RCC 7860 (cell line): Measurements from ENCODE around the gene SEMA6A.
A peak's percentile ranks its signal among the peaks of the same experiment; 100 is the strongest.

ENCODE experiments used
- DNase-seq: peaks from one replicate; pipeline ENCODE4 v3.0.0-alpha.2; 2015; ENCODE audit warnings: low spot score
- FAIRE-seq: peaks from 2 replicates; lab custom pipeline; 2012; peaks lifted over from hg19 to GRCh38; lab: Jason Lieb, UNC

Gene SEMA6A

GRCh38 chr5:116442931-116443551 lies 131.6 kb downstream of the SEMA6A start:
- DNase-seq (no peak), FAIRE-seq (no peak)

GRCh38 chr5:116442095-116442534 lies 132.5 kb downstream of the SEMA6A start:
- peak; percentile 93 for FAIRE-seq
- peak; percentile 92 for DNase-seq

DNA sequence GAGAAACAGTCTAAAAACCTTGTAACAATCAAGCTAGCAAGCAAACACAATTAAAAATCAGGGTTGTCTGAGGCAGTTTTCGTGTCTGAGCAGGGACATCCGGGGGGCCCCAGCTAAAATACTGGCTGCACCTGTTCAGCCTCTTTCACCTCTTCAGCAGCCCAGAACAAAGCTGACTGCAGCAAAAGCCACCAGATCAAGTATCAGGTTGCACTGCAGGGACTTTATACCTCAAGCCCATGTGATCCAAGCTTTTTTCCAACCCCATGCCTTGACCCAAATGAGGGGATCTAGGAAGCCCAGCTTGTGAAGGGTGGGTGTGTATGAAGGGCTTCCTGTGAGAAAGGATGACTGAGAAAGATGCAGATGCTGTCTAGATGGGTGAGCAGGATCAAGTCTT lies 133.4 kb downstream of the SEMA6A start:
- FAIRE-seq, result no peak

DNA sequence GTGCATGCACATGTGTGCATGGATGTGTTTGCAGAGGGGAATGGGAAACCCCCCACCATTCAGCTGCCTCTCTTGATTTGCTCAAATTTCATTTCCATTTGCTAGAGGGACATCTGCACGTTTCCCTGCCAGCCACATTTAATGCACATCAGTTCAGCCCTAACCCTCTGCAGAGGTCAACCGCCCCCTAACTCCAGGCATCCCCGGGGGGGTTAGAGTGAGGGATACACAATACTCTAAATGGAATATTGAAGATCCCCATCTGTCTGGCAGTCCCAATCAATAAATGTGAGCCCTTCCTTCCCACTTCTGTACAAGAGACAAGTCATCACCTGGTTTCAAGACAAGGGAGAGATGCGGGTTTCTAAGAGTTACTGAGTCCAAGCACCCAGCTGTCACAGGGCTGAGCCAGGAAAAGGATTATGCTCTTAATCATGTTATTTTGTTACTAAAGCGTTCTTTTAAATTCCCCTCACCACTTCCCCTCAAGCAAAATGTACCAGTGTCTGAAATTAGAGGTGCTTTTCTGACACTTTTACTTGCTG lies 134.1 kb downstream of the SEMA6A start:
- no peak for DNase-seq
- no peak for FAIRE-seq

More for the DNA sequence above, 133.4 kb downstream of the SEMA6A start:
- DNase-seq, result no peak

GRCh38 chr5:116439905-116440304 lies 134.7 kb downstream of the SEMA6A start:
- no peak for FAIRE-seq
- DNase-seq, result no peak

DNA sequence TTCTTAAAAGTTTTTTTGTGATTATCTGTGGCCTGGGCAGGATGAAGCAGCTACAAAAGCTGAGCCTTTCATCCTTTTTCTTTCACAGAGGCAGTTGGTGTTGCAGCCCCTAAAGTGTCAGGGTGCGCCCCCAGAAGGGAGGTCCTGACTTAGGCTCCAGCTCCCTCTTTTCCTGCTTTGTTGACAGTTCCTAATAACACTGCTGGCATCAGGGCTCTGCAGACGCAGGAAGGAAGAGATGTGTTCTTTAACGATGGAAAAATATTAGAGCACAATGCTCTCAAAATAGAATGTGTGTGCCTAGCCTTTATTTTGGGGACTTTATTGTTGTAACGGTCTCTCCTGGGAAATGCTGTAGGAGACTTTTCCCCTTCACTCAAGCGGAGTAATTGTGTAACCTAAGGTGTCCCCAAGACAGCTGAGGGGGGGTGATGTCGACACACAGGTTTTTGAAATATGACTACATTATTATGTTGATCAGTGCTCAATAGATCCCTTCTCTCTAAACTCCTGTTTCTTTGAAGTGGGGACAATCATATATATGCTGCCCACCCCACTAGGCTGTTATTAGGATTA lies 135.6 kb downstream of the SEMA6A start:
- FAIRE-seq (no peak), DNase-seq (no peak)

DNA sequence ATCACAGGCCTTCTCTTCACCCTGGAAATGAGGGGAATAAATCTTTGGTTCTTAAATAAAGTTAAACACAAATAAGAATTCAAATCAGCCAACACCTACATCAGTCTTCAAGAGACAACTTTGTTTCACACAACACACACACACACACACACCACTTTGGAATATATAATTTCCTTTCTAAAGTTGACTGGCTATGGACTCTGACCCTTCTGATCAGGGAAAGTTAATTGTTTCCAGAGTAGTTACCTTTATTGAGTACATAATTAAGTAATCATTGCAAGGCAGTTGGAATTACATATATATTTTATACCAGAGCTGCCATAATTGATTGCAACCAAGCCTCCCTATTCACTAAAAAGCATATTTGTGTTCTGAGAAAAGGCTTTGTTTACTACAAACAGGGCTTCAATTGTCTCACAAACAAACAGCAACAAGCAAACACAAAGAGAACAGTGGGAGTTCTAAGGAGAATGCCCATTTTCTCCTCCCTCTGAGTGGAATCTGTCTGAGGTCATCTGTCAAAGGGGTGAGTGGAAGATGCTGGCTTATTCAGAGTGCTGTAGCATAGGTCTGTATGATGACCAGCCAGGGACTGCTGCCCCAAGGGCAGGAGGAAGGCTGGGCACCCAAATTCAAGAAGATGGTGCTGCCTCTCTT lies 136.6 kb downstream of the SEMA6A start:
- DNase-seq (no peak), FAIRE-seq (no peak)

- DNase-seq (no peak), FAIRE-seq (no peak)
Observed at GRCh38 chr5:116437351-116437705, 137.3 kb downstream of the SEMA6A start.

DNA sequence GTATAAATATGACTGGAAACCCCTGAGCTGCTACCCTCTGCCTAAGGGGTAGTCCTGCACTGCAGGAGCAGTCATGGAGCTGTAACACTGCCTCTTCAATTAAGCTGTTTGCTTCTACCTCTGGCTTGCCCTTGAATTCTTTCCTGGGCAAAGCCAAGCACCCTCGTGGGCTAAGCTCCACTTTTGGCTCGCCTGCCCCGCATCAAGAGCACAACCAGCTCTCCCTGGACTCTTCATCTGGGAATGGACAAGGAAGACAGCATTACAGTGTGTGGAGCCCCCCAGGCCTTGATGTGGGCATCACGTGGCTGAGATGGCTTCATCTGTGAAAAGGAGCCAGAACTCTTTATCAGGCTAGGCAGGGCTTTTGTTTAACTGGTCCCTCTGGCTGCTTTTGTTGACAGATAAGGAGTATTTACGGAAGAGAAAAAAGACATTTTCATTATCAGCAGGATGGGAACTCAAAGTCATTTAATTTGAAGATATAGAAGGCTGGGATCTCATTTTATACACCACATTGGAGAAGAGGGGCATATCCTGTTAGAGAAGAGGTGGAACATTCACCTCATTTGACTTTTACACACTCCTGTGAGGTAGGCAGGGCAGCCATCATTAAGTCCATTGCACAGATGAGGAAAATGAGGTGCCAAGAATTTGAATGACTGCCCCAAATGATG lies 137.8 kb downstream of the SEMA6A start:
- DNase-seq (no peak), FAIRE-seq (no peak)

- FAIRE-seq (no peak), DNase-seq (no peak)
Observed at GRCh38 chr5:116428966-116429365, 145.7 kb downstream of the SEMA6A start.

DNA sequence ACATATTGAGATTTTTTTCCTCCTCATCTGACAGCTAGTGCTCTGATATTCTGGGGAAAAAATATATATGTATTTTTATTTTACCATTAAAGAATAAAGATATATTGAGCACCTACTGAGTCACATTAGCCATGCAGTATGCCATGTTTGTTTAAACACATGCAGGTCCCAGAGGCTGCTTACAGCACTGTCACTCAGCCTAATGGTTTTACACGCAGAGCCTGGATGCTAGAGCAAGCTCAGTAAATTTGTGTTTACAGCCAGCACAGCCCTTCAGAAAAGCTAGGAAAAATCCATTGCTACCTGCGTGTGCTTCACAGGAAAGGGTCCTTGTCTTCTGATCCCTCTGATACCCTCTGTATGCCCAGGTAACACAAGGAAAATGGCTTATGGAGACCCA lies 146.2 kb downstream of the SEMA6A start:
- FAIRE-seq, result no peak
- no peak for DNase-seq

DNA sequence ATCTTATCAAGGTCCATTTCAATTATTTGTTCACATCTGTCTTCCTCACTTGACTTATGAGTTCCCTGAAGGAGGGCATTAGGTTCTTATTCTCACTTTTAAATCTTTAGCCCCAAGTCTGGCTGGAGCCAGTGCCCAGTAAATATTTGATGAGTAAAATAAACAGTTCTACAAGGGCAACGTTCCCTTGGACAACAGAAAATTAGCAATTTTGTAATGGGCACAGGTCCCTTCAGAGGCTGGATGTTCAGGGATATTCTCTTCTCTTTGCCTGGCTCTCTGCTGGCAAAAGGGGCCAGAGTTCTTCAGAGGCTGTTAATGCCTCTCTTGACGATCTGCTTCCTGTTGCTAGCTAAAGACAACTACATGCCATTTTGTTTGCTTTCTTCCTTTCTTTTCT lies 149.7 kb downstream of the SEMA6A start:
- DNase-seq (no peak), FAIRE-seq (no peak)

- DNase-seq, result no peak
- FAIRE-seq, result no peak
Observed at GRCh38 chr5:116424258-116424615, 150.4 kb downstream of the SEMA6A start.

DNA sequence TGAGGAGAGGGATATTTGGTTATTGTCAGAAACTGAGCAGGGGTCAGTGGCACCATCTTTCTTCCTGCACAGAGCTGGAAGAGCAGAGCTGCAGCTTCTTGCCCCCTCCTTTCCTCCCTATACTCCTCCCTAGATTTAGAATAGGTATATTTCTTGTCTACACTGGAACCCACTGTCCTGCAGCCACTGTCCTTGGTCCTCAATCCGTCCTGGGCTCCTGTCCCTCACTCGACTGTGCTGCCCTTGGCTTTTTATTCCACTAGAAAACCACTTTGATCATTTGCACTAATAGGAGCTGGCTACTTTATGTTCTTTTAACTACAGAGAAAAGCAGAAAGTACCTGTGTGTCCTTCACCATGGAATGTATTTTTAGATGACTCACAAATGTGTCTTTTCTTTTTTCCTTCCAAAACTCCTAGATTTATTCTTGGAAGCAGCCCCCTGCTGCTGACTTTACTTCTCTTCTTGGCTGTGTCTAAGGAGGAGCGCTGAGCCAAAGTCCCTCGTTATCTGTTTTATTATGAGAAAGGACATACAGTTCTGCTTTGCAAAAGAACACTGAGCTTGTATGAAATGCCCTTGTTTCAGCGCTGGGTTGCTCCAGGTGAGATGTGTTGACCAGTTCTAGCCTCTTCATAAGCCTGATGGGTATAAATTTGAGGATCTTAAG lies 150.9 kb downstream of the SEMA6A start:
- FAIRE-seq (no peak), DNase-seq (no peak)

GRCh38 chr5:116423141-116423540 lies 151.5 kb downstream of the SEMA6A start:
- FAIRE-seq (no peak), DNase-seq (no peak)

- FAIRE-seq (no peak), DNase-seq (no peak)
Observed at GRCh38 chr5:116421080-116421629, 153.5 kb downstream of the SEMA6A start.

DNA sequence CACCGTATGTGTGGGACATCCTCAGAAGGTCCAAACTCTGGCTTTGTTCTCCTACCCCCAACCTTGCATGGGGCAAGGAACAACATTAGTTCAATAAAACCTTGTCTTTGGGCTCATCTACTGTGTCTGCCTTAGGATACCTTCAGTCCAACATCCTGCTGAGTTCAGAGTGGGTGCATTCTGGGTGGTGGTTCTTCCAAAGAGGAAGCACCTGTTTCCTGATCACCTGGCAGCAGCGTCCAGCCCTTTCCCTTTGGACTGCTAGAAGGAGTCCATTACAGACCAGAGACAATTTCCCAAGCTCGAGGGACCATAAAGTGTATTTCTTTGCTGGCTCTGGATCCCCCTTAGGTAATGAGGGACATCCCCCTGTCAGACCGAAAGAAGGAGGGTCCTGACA lies 154.1 kb downstream of the SEMA6A start:
- DNase-seq, result no peak
- FAIRE-seq, result no peak

GRCh38 chr5:116419258-116419657 lies 155.4 kb downstream of the SEMA6A start:
- DNase-seq (no peak), FAIRE-seq (no peak)

DNA sequence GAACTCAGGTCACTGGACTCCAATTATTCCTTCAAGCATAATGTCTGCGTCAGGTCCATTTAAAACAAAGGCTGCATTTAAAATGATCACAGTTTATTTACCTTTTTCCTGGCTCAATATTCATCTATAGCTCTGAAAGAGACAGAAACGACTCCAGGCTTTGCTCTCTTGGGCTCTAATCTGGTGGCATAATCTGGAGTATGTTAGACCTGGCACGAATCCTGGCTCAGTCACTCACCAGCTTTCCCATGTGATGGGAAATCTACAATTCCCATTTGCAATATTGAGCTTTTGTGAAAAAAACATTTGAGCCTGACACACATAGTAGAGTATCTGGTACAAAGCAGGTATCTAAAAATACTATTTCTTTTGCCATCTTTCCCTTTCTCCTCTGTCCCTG lies 155.8 kb downstream of the SEMA6A start:
- no peak for DNase-seq
- FAIRE-seq, result no peak

DNA sequence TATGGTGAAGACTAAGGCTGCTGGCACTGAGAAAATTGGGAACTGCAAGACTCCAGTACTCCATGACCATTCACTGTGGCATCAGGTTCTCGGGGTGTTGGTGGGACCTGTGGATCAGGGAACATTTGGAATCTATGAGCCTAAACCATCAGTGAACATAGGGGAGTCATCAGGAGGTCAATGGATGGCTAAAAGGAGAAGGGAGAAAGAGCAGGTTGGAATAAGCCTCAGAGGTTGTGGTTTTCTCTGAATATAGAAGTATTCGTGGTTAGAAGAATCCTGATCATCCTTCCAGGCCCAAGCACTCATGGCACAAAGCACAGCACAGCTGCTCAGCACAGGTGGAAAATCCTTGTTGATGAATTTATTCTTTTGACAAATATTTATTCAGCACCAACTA lies 156.6 kb downstream of the SEMA6A start:
- DNase-seq (no peak), FAIRE-seq (no peak)

DNA sequence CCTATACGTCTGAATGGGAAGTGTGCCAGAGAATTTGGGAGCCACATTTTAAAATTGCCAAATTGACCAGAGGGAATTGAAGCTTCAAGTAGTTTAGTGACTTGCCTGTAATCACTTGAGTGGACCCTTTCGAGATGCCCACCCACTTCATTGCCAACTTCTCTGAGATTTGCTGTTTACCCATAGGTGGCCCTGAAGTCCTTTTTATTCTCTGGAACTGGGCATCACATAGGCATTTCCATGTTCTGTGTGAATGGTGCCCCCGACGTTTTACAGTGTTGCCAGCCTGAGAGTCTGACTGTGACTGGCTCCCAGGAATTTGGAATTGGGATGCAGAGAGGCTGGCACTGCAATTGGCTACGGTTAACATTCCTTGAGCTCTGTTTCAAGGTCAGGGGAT lies 158.6 kb downstream of the SEMA6A start:
- no peak for DNase-seq
- FAIRE-seq, result no peak
